MM.1S (cell line): ENCODE measurements around the gene KIF5C.
"Not testable (repeated sequence)": the region's sequence is repeated elsewhere in the genome, so short reads cannot be mapped to it uniquely, and the experiment has no call there.

Experiments used
- DNase-seq: peaks from one replicate; pipeline ENCODE4 v3.0.0-alpha.2; 2015
- H2AFZ ChIP-seq: fragments of 300-600 bp; sonication (generic); 2 replicates; pipeline ENCODE4 v1.6.0; 2016; ENCODE audit warnings: antibody characterized with exemption, low read length
- H3F3A ChIP-seq: fragments of 300-600 bp; sonication (generic); 2 replicates; pipeline ENCODE4 v1.6.1; 2016; ENCODE audit warnings: mild to moderate bottlenecking, antibody characterized with exemption, low read length, moderate library complexity, mixed read lengths; ENCODE audit not compliant: insufficient read depth
- H3K27ac ChIP-seq: fragments of 300-600 bp; sonication (generic); 2 replicates; pipeline ENCODE4 v1.5.1; 2016; ENCODE audit warnings: mild to moderate bottlenecking, low read length
- H3K27me3 ChIP-seq: fragments of 300-600 bp; sonication (generic); replicated peaks from 2 replicates; pipeline ENCODE4 v1.6.0; 2016; ENCODE audit warnings: low read length; ENCODE audit not compliant: insufficient read depth
- H3K36me3 ChIP-seq: fragments of 300-600 bp; sonication (generic); replicated peaks from 2 replicates; pipeline ENCODE4 v1.6.1; 2016; ENCODE audit warnings: mild to moderate bottlenecking, low read length, mixed read lengths; ENCODE audit not compliant: insufficient read depth
- H3K4me1 ChIP-seq: fragments of 300-600 bp; sonication (generic); 2 replicates; pipeline ENCODE4 v1.6.1; 2016; ENCODE audit warnings: low read length, mixed read lengths
- H3K4me2 ChIP-seq: fragments of 300-600 bp; sonication (generic); 2 replicates; pipeline ENCODE4 v1.6.0; 2016; ENCODE audit warnings: low read depth, low read length
- H3K4me3 ChIP-seq: fragments of 300-600 bp; sonication (generic); 2 replicates; pipeline ENCODE4 v1.5.1; 2016; ENCODE audit warnings: low read length, mixed read lengths
- H3K79me2 ChIP-seq: fragments of 300-600 bp; sonication (generic); 2 replicates; pipeline ENCODE4 v1.6.1; 2016; ENCODE audit warnings: mixed run types, low read length, mixed read lengths
- H3K9ac ChIP-seq: fragments of 300-600 bp; sonication (generic); 2 replicates; pipeline ENCODE4 v1.6.1; 2016; ENCODE audit warnings: low read length, mixed read lengths
- H3K9me2 ChIP-seq: fragments of 300-600 bp; sonication (generic); replicated peaks from 2 replicates; pipeline ENCODE4 v1.6.1; 2016; ENCODE audit warnings: mild to moderate bottlenecking, low read length, mixed read lengths; ENCODE audit not compliant: insufficient read depth
- H3K9me3 ChIP-seq: fragments of 300-600 bp; sonication (generic); replicated peaks from 2 replicates; pipeline ENCODE4 v1.6.1; 2016; ENCODE audit warnings: mild to moderate bottlenecking, low read length, mixed read lengths; ENCODE audit not compliant: insufficient read depth
- H4K20me1 ChIP-seq: fragments of 300-600 bp; sonication (generic); 2 replicates; pipeline ENCODE4 v1.6.1; 2016; ENCODE audit warnings: mild to moderate bottlenecking, low read length, moderate library complexity, mixed read lengths; ENCODE audit not compliant: insufficient read depth
- CTCF ChIP-seq: fragments of 300-600 bp; sonication (generic); IDR thresholded peaks from 2 replicates; pipeline ENCODE4 v1.5.1; 2016; ENCODE audit warnings: antibody characterized with exemption, low read length, mixed read lengths
- EZH2 ChIP-seq: fragments of 300-600 bp; sonication (generic); optimal IDR thresholded peaks from 2 replicates; pipeline ENCODE3; 2017; ENCODE audit warnings: low read depth, mild to moderate bottlenecking, antibody characterized with exemption, low read length, mixed read lengths
- EZH2phosphoT487 ChIP-seq: fragments of 300-600 bp; sonication (generic); IDR thresholded peaks from 2 replicates; pipeline ENCODE4 v1.6.1; 2018; ENCODE audit warnings: antibody characterized with exemption, low read length

KIF5C gene

GRCh38 chr2:148979164-148979918 lies 104.3 kb downstream of the KIF5C start:
- no peaks in the 10 kb centered on the region for H3K4me1 ChIP-seq
- H3K36me3 ChIP-seq = no peaks in the 10 kb centered on the region
- H3K9me3 ChIP-seq = no peaks in the 10 kb centered on the region
- no peak overlapping the region for H3K4me2 ChIP-seq
- H2AFZ ChIP-seq = no peak overlapping the region
- no peak overlapping the region for H3K4me3 ChIP-seq
- no peaks in the 10 kb centered on the region for H4K20me1 ChIP-seq
- no peaks in the 10 kb centered on the region for H3K9me2 ChIP-seq
- no peak for DNase-seq
- no peak for TF ChIP-seq CTCF
- no peaks in the 10 kb centered on the region for H3F3A ChIP-seq
- no peaks in the 10 kb centered on the region for H3K27me3 ChIP-seq
- no peak overlapping the region for H3K9ac ChIP-seq
- no peaks in the 10 kb centered on the region for H3K79me2 ChIP-seq
- H3K27ac ChIP-seq = no peak overlapping the region

- DNase-seq = no peak
- Histone ChIP-seq H4K20me1 (no peaks in the 10 kb centered on the region), H3K4me2 (no peak overlapping the region), H3K27ac (no peak overlapping the region), H2AFZ (no peak overlapping the region), H3K9ac (no peak overlapping the region), H3K9me2 (no peaks in the 10 kb centered on the region), H3K79me2 (no peaks in the 10 kb centered on the region), H3F3A (no peaks in the 10 kb centered on the region), H3K36me3 (no peaks in the 10 kb centered on the region), H3K4me3 (no peak overlapping the region), H3K4me1 (no peaks in the 10 kb centered on the region), H3K27me3 (no peaks in the 10 kb centered on the region), H3K9me3 (no peaks in the 10 kb centered on the region)
- TF ChIP-seq EZH2 = no peak
- no peak for TF ChIP-seq EZH2phosphoT487
- no peak for TF ChIP-seq CTCF
Observed at GRCh38 chr2:148979919-148980277, 104.9 kb downstream of the KIF5C start.

- not testable (repeated sequence) for H3K4me1 ChIP-seq, H3K27ac ChIP-seq, H3K79me2 ChIP-seq, H3K27me3 ChIP-seq, H3K4me2 ChIP-seq, DNase-seq, H3F3A ChIP-seq, H3K9me3 ChIP-seq, H3K9ac ChIP-seq, H3K4me3 ChIP-seq, H3K9me2 ChIP-seq, H2AFZ ChIP-seq, H4K20me1 ChIP-seq, H3K36me3 ChIP-seq
Observed at GRCh38 chr2:148980496-148980895, 105.5 kb downstream of the KIF5C start.

GRCh38 chr2:148981324-148981723 lies 106.3 kb downstream of the KIF5C start:
- no peaks in the 10 kb centered on the region for H3K79me2 ChIP-seq
- H3K9me3 ChIP-seq = no peaks in the 10 kb centered on the region
- TF ChIP-seq EZH2 = no peak
- no peak for TF ChIP-seq EZH2phosphoT487
- no peak for TF ChIP-seq CTCF
- H3K27ac ChIP-seq = no peak overlapping the region
- no peak overlapping the region for H3K9ac ChIP-seq
- no peak overlapping the region for H3K4me2 ChIP-seq
- no peak overlapping the region for H3K4me3 ChIP-seq
- no peak overlapping the region for H2AFZ ChIP-seq
- no peak for DNase-seq
- H3K9me2 ChIP-seq = no peaks in the 10 kb centered on the region
- H3F3A ChIP-seq = no peaks in the 10 kb centered on the region
- no peaks in the 10 kb centered on the region for H3K36me3 ChIP-seq
- H3K27me3 ChIP-seq = no peaks in the 10 kb centered on the region
- no peaks in the 10 kb centered on the region for H4K20me1 ChIP-seq
- no peaks in the 10 kb centered on the region for H3K4me1 ChIP-seq
